Natural killer cell (primary cell): ENCODE data around the gene SECTM1. TPM values are rescaled to one million over a fixed set of nuclear protein-coding genes. Genes with fewer than 3 reads are reported as not detected.

Experiments
- ATAC-seq, 3 donors: fragments of 150-1000 bp in 2 of 3; fragments of 200-7000 bp in 1 of 3; cut with Tn5 transposase; 1 replicate in 1 of 3; 2 replicates in 2 of 3; pipeline ENCODE4 v1.10.0; 2021; ENCODE audit warnings: mild to moderate bottlenecking in 2 of 3, moderate library complexity in 2 of 3
- DNase-seq, 2 donors: peaks; one replicate each; pipeline versions ENCODE4 v3.0.0 to v3.0.0-alpha.2; 2013 to 2021; ENCODE audit warnings: mixed read lengths in 1 of 2
- H3K27ac ChIP-seq: one replicate; pipeline ENCODE4 v1.5.1; 2013; ENCODE audit warnings: mild to moderate bottlenecking, low read length
- H3K27me3 ChIP-seq: one replicate; pipeline ENCODE4 v1.6.1; 2013; ENCODE audit warnings: low read length; ENCODE audit not compliant: control insufficient read depth, insufficient read depth
- H3K36me3 ChIP-seq: one replicate; pipeline ENCODE4 v1.6.1; 2013; ENCODE audit warnings: low read length; ENCODE audit not compliant: control insufficient read depth, insufficient read depth
- H3K4me1 ChIP-seq: one replicate; pipeline ENCODE4 v1.6.1; 2013; ENCODE audit warnings: low read length; ENCODE audit not compliant: control insufficient read depth, insufficient read depth
- H3K4me3 ChIP-seq: one replicate; pipeline ENCODE4 v1.5.1; 2013; ENCODE audit warnings: low read length
- H3K9me3 ChIP-seq: one replicate; pipeline ENCODE4 v1.6.1; 2013; ENCODE audit warnings: low read length; ENCODE audit not compliant: control insufficient read depth, insufficient read depth
- H3K27ac Mint-ChIP-seq, 2 donors: one replicate each; pipeline ENCODE4 v1.8.0; 2022; ENCODE audit warnings: mild to moderate bottlenecking in 2 of 2, mixed read lengths in 2 of 2, moderate library complexity in 1 of 2
- H3K27me3 Mint-ChIP-seq, 2 donors: one replicate each; pipeline ENCODE4 v1.8.0; 2022; ENCODE audit warnings: low read depth in 2 of 2, mixed read lengths in 2 of 2
- H3K36me3 Mint-ChIP-seq: one replicate; pipeline ENCODE4 v1.8.0; 2022; ENCODE audit warnings: mixed read lengths
- H3K4me1 Mint-ChIP-seq, 2 donors: one replicate each; pipeline ENCODE4 v1.8.0; 2022; ENCODE audit warnings: mixed read lengths in 2 of 2
- H3K4me3 Mint-ChIP-seq: one replicate; pipeline ENCODE4 v1.8.0; 2022; ENCODE audit warnings: mild to moderate bottlenecking, moderate library complexity, mixed read lengths
- H3K9me3 Mint-ChIP-seq, 2 donors: one replicate each; pipeline ENCODE4 v1.8.0; 2022; ENCODE audit warnings: mixed read lengths in 2 of 2
- CTCF ChIP-seq: fragments of 200-600 bp; IDR thresholded peaks from one replicate; pipeline ENCODE4 v1.8.0; 2022; ENCODE audit warnings: antibody characterized with exemption
- WGBS: methylation state at CpG from one replicate; pipeline ENCODE4 v1.1.7; 2013; ENCODE audit warnings: missing lambda C conversion rate; ENCODE audit not compliant: insufficient coverage; 5-methylcytosine and 5-hydroxymethylcytosine counted together
- intact Hi-C: fragments of 100-400 bp; cut with micrococcal nuclease; formaldehyde crosslinking; loops from one replicate; pipeline ENCODE4 v1.14.2; 2022
- total RNA-seq, 4 donors: library from RNA; stranded (reverse); fragments of 120-200 nt in 1 of 4; gene quantifications; one replicate each; pipeline versions ENCODE4 v1.2.3 to v1.2.4, GENCODE V29; 2013 to 2022

The SECTM1 gene
- total RNA-seq, 3 donors from 2014 or later (not counting 1 experiment from before 2014, with no cell fraction given), result 3.6 to 11.2 (median 6.3) TPM

GRCh38 chr17:82330322-82331239, 3.0 kb downstream of the SECTM1 start:
- Mint-ChIP-seq H3K27me3 (peaks cover 0 to 4% of the 10 kb centered on the region in 2 donors), H3K4me1 (peaks cover 18 to 24% of the 10 kb centered on the region in 2 donors), H3K4me3 (no peak overlapping the region), H3K9me3 (no peaks in the 10 kb centered on the region), H3K27ac (no peak overlapping the region), H3K36me3 (no peaks in the 10 kb centered on the region)
- no peak overlapping the region for H3K4me3 ChIP-seq
- no peak for TF ChIP-seq CTCF
- peaks cover 3% of the 10 kb centered on the region for H3K27me3 ChIP-seq
- H3K36me3 ChIP-seq, result no peaks in the 10 kb centered on the region
- H3K4me1 ChIP-seq, result peaks cover 36% of the 10 kb centered on the region
- H3K27ac ChIP-seq, result no peak overlapping the region
- intact Hi-C loops, result no loop called here
- ATAC-seq, result no peak
- WGBS, result 65% methylated on average over 28 of the region's 28 CpGs
- no peak for DNase-seq
- H3K9me3 ChIP-seq, result no peaks in the 10 kb centered on the region

- 89% methylated on average over 19 of the region's 19 CpGs for WGBS
- H3K36me3 ChIP-seq, result no peaks in the 10 kb centered on the region
- no peak for TF ChIP-seq CTCF
- DNase-seq, result no peak
- Mint-ChIP-seq H3K27me3 (peaks cover 0 to 4% of the 10 kb centered on the region in 2 donors), H3K9me3 (no peaks in the 10 kb centered on the region), H3K4me1 (peaks cover 11 to 17% of the 10 kb centered on the region in 2 donors), H3K4me3 (no peak overlapping the region), H3K27ac (no peak overlapping the region), H3K36me3 (no peaks in the 10 kb centered on the region)
- peaks cover 28% of the 10 kb centered on the region for H3K4me1 ChIP-seq
- H3K9me3 ChIP-seq, result no peaks in the 10 kb centered on the region
- intact Hi-C loops, result no loop called here
- H3K27ac ChIP-seq, result no peak overlapping the region
- peaks cover 3% of the 10 kb centered on the region for H3K27me3 ChIP-seq
- H3K4me3 ChIP-seq, result no peak overlapping the region
- no peak for ATAC-seq
Observed at GRCh38 chr17:82329683-82330321, 3.8 kb downstream of the SECTM1 start.

- Mint-ChIP-seq H3K9me3 (no peaks in the 10 kb centered on the region), H3K4me1 (peaks cover 9 to 10% of the 10 kb centered on the region in 2 donors), H3K27ac (no peak overlapping the region), H3K4me3 (no peak overlapping the region), H3K27me3 (peaks cover 0 to 4% of the 10 kb centered on the region in 2 donors), H3K36me3 (no peaks in the 10 kb centered on the region)
- no peaks in the 10 kb centered on the region for H3K9me3 ChIP-seq
- 86% methylated on average over 15 of the region's 15 CpGs for WGBS
- no peak for ATAC-seq
- H3K27me3 ChIP-seq, result peaks cover 3% of the 10 kb centered on the region
- no peak for DNase-seq
- H3K36me3 ChIP-seq, result no peaks in the 10 kb centered on the region
- no peak overlapping the region for H3K27ac ChIP-seq
- peaks cover 21% of the 10 kb centered on the region for H3K4me1 ChIP-seq
- no peak overlapping the region for H3K4me3 ChIP-seq
- TF ChIP-seq CTCF, result no peak
- intact Hi-C loops, result no loop called here
Observed at GRCh38 chr17:82328994-82329507, 4.5 kb downstream of the SECTM1 start.
